Umbilical cord (tissue), 2 donors: Measurements from ENCODE around the gene CLEC16A. TPM values are rescaled to one million over a fixed set of nuclear protein-coding genes. Genes with fewer than 3 reads are reported as not detected.
"Not testable (repeated sequence)": the region's sequence is repeated elsewhere in the genome, so short reads cannot be mapped to it uniquely, and the experiment has no call there.

Experiments used
- DNase-seq: peaks from one replicate; pipeline ENCODE4 v3.0.0-alpha.2; 2015; ENCODE audit warnings: low spot score
- total RNA-seq: library from RNA; depleted of rRNA; stranded (reverse); fragments of >200 nt; gene quantifications from one replicate; pipeline ENCODE4 v1.2.3, GENCODE V29; 2014; ENCODE audit warnings: low replicate concordance; ENCODE audit not compliant: insufficient read depth

The CLEC16A gene
- total RNA-seq, 1 donor from 2014 or later = 25.8 TPM

DNA sequence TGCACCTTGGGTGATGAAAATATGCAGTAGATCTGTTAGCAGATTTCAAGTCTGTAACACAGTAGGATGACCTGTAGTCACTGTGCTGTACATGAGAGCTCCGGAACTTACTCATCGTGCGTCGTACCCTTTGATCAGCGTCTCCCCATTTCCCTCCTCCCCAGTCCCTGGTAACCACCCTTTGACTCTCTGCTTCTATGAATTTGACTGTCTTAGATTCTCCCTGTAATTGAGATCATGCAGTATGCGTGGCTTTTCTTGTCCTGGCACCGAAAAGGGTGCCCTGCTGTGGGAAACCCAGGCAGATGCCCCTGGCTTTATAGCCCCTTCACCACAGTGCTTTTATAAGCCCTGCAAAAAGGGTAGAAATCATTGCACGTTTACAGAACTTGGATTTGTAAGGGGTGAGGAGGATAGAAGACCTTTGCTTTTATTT is 20.5 kb downstream of the CLEC16A start:
- DNase-seq = no peak

DNA sequence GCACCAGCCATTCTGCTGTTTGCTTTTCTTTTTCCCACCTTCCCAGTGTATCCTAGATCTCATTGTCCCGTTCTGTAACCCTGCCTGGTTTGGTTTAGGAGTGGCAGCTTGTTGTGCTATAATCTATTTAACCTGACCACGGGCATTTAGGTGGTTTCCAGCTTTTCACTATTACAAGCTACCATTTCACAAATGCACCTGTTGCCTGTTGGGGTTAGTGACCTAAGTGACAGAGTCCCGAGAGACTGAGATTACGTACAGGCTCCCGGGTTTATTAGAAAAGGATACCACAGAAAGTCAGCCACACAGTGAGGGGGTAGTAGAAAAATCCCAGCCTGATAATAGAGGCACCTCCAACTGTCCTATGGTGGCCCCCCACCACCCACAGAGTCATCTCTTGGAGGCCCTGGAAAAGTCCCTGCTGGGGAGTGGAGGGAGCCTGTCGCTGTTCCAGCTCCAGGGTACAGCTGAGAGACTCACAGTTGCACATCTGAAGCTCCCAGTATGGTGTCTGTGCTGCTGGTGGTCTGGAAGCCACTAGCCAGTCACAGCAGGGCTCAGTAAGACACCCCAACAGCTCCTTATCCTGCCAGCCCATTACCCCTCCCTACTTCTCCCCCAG is 21.2 kb downstream of the CLEC16A start:
- DNase-seq = no peak

DNA sequence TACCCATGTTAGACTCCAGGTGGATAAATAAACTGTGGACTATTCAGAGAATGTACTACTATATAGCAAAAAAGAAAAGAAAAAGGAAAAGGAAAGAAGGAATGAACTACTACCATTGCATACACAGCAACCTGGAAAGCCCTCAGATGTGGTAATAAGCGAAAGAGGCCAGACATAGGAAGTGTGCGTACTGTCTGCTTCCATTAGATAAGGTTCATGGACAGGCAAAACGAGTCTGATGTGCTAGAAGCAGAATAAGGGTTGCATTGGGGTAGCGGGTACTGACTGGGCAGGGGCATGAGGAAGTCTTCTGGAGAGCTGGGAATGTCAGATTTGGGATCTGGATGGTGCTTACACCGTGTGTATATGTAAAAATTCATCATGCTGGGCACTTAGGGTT is 21.8 kb downstream of the CLEC16A start:
- DNase-seq = no peak

DNA sequence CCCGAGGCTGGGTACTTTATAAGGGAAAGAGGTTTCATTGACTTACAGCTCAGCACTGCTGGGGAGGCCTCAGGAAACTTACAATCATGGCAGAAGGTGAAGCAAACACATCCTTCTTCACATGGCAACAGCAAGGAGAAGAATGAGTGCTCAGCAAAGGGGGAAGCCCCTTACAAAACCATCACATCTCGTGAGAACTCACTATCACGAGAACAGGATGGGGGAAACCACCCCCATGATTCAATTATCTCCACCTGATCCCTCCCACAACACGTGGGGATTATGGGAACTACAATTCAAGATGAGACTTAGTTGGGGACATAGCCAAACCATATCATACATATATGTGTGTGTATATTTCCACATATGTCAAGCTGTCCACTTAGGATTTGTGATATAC is 22.2 kb downstream of the CLEC16A start:
- DNase-seq = not testable (repeated sequence)

DNA sequence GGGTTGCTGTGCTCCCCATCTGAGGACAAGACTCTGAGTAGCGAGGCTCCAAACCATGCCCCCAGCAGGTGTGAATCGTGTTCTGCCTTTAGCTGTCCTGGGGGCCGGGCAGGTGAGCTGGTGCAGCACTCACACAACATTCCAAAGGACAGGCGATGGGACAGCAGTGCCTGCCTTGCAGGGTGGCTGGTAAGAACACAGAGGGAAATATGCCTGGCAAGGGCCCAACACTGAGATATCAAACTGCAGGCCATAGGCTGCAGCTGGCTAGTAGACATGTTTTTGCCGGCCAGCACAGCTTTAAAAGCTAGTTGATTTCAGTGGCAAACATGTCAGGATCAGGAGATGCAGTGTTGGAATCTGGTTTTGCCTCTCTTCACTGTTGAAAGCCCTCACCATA is 23.6 kb downstream of the CLEC16A start:
- no peak for DNase-seq

DNA sequence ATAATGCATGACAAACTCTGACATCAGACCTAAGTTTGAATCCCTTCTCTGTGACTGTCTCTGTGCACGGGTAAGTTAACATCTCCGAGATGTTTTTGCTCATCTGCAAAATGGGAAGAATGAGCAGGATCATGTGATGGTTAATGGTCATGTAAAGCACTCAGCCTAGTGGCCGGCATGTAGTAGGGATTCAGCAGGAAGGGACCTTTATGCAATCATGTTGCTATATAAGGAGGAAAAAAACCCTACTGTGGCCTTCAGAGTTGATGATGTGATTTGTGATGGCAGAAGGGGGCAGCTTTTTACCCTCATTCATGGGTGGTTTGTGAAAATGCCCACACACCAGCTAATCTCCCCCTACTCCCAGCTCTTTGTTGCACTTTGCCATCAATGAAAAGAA is 24.1 kb downstream of the CLEC16A start:
- no peak for DNase-seq

DNA sequence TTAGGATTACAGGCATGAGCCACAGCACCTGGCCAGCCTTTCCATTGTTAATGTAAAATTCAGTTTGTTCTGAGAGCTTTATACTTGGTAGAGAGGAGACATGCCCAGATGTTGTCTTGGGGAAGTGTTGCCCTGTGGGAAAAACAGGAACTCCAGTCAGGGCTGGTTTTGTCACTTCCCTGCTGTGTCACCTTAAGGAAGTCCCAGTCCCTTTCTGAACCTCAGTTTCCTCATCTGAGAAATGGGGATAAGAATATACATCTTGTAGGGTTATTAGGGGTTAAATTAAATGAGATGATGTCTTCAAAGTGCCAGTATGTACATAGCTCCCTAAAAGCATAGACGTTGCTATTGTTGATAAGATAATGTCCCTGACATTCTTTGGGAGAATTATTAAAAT is 25.3 kb downstream of the CLEC16A start:
- no peak for DNase-seq

DNA sequence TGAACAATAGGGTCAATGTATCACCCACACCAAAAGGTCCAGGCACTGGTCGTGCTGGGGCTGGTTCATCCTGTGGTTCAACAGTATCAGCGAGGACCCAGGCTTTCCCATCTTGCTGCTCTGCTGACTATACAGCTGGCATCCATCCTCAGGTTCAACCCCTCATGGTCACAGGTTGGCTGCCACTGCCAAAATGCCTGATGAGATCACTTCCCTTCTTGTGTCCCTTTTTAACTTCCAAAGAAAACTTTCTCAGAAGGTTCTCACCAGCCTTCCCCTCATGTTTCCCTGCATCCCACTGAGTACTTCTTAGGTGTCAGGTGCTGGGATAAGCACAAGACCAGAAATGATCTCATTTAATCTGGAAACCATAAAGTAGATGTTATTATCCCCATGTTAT is 25.7 kb downstream of the CLEC16A start:
- no peak for DNase-seq

DNA sequence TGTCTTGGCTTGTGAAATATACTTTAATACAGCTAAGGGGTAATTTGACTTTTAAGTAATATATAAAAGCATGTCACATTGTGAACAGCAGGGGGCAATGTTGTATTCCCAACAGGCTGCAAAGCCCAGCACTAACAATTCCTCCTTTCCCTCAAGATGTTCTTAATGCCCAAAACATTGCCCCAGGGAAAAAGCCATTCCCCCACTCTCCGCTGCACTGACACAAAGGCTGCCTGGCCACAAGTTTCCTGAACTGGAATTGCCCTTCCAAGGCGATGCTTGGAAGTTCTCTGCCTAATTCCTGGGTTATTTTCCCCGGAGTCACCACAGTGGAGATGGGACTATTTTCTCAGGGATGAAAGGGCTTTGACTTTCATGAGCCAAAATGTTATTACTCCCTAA is 27.2 kb downstream of the CLEC16A start:
- peak; percentile 79 for DNase-seq

DNA sequence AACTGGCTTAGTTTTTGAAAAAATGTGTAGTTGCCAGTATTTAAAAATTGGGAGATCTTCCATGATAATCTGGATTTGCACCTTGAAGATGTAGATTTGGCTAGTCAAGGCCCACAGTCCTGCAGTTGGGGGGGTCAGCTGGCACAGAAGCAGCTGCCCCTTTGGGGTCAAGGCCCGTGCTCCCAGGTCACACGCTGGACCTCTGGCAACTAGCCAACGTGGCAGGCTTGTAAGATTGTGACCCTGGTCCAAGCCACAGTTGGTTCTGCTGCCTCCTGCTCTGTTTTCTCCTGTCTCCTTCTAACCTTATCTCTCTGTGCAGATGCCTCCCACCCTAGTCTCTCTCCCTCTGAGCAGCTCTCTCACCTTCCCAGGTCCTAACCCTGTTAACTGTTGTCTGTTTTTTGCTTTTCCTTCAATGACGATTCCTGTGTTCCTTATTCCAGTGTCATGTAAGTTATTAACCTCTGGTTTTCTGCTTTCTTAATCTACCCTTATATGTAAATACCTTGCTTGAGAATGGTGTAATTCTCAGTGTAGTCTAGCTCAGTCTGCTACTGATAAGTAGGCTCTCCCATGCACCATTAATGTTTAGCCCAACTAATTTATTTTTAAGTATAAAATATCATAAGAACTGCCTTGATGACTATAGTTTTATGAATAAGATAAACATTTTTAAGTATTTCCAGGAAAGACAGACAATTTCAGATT is 27.9 kb downstream of the CLEC16A start:
- DNase-seq = no peak

DNA sequence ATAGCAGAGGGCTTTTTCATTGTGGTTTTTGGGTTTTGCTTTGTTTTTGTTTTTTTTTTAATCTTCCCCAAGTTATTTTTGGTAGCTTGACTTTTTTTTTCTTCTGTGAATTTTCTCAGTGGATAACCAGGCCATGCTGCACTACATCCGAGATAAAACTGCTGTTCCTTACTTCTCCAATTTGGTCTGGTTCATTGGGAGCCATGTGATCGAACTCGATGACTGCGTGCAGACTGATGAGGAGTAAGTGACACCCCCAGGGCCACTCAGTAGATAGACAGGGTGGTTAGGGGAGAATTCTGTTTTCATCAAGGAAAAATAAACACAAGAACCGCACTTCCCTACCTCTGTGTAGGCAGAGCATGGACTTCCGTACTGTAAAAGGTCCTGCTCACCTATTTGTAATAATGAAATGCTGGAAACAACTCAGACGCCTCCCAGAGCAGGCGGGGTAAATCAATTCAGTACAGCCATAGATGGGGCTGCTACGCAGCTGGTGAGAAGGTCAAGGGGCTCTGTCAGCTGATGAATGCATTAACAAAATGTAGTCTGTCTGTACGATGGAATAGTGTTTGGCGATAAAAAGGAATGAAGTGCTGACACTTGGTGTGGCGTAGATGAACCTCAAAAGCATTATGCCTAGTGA is 28.6 kb downstream of the CLEC16A start:
- no peak for DNase-seq

DNA sequence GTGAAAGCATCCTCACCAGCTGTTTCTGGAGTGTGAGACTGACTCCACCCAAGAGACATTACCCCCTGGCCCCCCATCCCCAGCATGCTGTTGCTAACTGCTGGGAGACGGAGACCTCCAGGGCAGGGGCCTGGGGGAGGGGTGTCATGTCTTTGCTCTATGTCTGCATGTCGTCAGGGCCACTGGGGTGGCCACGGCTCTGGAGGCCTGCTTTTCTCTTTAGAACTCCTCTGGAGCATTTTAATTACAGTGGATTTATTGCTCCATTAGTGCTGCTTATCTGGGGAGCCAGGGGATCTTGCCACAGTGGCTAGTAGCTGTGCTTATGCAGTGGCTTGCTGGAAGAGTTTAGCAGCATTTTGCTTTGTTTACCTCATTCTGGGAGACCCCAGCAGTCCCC is 32.3 kb downstream of the CLEC16A start:
- no peak for DNase-seq

DNA sequence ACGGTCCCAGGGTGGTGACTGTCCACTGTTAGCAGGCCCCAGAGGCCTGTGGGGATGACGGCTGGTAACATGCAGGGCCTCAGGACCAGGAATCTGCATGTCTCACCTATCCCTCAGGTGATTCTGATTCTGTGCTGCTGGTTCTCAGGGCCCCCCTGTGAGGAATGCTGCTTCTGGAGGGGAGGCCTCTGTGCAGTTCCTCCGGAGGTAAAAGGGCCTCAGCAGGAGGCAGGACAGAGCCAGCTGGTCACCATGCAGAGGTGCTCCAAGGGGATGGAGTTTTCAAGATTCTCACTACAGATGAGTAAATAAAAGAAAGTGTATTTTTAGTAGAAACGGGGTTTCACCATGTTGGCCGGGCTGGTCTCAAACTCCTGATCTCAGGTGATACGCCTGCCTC is 33.8 kb downstream of the CLEC16A start:
- DNase-seq = no peak

DNA sequence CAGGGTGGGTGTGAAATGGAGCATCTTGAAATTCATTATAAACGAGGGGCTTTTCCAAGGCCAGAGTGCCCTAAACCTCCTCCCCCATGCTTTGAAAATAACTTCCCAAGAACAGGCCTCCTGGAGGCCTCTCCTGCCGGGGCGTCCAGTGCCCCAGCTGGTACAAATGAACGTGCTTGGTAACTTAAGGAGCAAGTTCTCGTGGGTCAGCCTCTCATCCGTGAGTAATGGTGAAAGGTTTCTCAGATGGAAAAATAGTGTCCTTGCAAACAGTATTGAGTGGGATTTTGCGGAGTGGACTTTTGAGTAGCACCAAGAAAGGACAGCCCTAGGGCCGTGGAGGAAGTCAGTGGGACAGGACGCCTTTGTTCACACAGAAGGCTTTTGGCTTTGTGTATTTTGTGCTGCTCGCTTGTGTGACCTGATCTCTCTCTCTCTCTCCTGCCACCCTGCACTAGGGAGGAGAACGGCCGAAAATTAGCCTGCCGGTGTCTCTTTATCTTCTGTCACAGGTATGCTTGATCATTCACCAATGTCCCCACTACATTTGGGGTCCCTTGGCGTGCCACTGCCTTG is 34.6 kb downstream of the CLEC16A start:
- peak; percentile 22 for DNase-seq

DNA sequence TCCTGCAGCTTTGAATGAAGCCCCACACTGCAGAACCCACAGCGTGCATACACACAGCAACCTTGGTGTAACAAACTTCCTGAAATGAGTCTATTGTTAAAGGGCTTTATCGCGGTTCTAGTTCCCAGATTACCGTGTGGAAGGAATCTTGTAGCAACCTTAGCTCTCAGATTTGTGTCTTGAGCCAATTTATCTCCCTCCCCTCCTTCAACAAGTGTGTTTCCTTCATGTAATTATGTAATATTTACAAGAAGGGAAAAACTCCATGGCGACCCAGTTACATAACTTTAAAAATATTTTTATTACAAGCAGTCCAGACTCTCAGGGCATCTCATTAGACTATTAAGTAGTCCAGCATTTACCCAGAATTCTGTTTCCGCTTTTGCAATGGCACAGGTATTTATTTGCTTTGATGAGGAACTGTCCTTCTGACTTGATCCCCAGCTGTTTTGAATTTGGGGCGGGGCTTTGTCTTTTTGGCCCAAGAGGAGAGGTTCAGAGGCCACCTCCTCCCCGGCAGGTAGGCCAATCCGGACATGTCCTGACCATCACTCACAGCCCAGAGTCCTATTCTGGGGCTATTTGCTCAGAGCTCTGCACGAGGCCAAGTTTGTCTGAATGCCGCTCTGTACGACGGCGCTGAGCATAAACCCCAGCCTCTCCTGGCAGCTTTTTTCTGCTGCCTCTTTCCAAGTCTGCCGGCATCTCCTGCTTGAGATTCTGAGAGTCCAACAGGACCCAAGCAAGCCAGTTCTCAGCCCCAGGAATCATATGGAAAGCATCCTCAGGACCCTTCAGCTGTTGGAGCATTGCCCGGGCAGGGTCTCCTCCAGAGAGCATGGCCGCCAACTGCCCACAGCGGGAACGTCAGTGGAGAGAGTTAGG is 35.6 kb downstream of the CLEC16A start:
- DNase-seq = peak; percentile 53

DNA sequence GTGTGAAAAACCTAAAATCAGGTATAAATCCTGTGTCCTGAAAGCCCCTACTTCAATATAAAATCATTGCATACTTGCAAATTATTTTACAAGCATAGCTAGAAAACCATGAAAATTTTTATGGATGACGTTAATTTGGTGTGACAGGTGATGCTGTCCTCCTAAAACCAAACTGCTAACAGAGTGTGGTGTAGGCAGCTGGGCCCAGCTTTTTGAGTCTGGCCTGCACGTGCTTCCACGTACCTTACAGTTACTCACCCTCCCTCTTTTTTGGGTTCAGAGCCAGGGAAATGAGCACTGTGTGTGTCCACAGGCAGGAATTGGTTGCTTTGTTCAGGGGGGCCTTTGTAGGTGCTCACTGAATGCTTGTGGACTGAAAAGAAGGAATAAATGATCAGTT is 36.4 kb downstream of the CLEC16A start:
- DNase-seq = no peak

DNA sequence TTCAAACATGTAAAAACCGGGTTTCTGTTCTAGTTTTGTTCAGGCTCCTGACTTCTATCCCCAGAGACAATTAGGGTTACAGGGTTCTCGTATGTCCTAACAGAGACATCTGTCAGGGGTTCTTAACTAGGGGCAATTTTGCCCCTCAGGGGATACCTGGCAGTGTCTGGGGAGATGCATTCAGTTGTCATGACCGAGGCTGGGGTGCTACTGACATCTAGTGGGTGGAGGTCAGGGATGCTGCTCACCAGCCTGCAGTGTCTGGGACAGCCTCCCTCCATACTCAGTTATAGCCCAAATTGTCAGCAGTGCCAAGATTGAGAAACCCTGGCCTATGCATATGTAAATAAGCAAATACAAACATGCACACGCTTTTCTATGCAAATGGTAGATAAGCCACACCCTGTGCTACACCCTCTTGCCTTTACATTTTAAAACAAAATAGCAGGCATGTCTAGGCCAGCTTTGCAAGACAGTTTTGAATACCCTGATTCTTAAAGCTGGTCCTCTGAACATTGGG is 37.4 kb downstream of the CLEC16A start:
- DNase-seq = no peak

DNA sequence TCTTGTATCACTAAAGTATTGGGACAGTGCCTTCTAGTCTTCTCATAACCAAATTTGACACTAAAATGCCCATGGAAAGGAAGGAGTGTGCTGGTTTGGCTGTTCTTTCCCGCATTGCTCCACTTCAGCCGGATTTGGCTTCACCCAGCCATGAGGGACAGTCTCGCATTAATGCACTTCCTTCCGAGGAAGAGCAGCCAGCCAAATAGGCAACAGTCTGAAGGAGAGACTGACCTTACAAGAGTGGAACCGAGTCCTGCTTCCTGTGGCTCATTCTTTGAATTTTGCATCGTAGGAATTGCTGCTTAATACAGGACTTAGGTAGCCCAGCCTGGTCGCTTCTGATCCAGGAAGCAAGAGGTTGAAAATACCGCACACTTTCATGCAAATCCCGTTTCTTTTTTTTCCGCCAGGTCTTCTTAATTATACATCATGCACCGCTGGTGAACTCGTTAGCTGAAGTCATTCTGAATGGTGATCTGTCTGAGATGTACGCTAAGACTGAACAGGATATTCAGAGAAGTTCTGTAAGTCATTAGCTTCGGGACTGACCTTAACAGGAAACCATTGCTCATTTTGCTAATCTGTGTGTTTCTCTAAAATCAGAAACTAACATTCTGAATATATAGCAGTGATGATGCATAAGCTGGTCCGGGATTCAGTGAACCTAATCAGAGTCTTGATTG is 38.2 kb downstream of the CLEC16A start:
- DNase-seq = no peak

DNA sequence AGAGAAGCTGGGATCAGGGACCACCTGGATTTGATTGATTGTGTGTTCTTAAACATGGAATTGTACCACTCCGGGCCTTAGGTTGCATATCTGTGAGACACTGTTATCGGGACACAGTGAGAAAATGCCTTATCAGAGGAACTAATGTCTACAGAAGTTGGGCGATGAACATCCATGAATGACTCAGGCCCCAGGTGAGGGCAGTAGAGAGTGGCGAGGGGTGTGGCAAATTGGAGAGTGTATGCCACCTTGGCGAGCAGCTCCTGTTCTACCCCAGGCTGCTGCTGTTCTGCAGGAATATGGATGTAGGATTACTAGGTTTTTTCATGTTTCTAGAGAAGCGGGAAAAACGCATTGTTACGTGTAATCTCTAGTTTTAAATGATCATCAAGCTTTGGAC is 38.8 kb downstream of the CLEC16A start:
- no peak for DNase-seq

DNA sequence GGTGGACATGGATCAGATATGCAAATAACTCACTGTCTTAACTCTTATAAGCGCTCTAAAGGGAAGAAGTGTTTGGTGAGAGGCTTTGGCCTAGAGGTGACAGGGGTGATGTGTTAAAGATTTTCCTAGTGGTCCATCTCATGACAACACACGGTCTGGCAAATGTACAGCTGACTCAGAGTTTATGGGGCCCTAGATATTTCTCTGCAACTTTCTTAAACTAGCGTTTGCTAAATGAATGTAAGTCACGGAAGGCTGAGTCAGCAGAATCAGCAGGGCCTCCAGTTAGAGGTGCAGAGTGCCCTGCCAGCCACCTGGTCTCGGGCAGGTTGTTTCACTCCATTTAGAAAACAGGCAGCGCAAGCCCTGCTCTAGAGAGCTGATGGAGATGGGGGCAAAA is 40.1 kb downstream of the CLEC16A start:
- peak; percentile 70 for DNase-seq
